Natural killer cell (primary cell): Measurements from ENCODE around the gene PHLDB2. TPM values are rescaled to one million over a fixed set of nuclear protein-coding genes. Genes with fewer than 3 reads are reported as not detected.

ENCODE experiments used
- ATAC-seq, 3 donors: fragments of 150-1000 bp in 2 of 3; fragments of 200-7000 bp in 1 of 3; cut with Tn5 transposase; 1 replicate in 1 of 3; 2 replicates in 2 of 3; pipeline ENCODE4 v1.10.0; 2021; ENCODE audit warnings: mild to moderate bottlenecking in 2 of 3, moderate library complexity in 2 of 3
- DNase-seq, 2 donors: peaks; one replicate each; pipeline versions ENCODE4 v3.0.0 to v3.0.0-alpha.2; 2013 to 2021; ENCODE audit warnings: mixed read lengths in 1 of 2
- H3K27ac ChIP-seq: one replicate; pipeline ENCODE4 v1.5.1; 2013; ENCODE audit warnings: mild to moderate bottlenecking, low read length
- H3K27me3 ChIP-seq: one replicate; pipeline ENCODE4 v1.6.1; 2013; ENCODE audit warnings: low read length; ENCODE audit not compliant: control insufficient read depth, insufficient read depth
- H3K36me3 ChIP-seq: one replicate; pipeline ENCODE4 v1.6.1; 2013; ENCODE audit warnings: low read length; ENCODE audit not compliant: control insufficient read depth, insufficient read depth
- H3K4me1 ChIP-seq: one replicate; pipeline ENCODE4 v1.6.1; 2013; ENCODE audit warnings: low read length; ENCODE audit not compliant: control insufficient read depth, insufficient read depth
- H3K4me3 ChIP-seq: one replicate; pipeline ENCODE4 v1.5.1; 2013; ENCODE audit warnings: low read length
- H3K9me3 ChIP-seq: one replicate; pipeline ENCODE4 v1.6.1; 2013; ENCODE audit warnings: low read length; ENCODE audit not compliant: control insufficient read depth, insufficient read depth
- H3K27ac Mint-ChIP-seq, 2 donors: one replicate each; pipeline ENCODE4 v1.8.0; 2022; ENCODE audit warnings: mild to moderate bottlenecking in 2 of 2, mixed read lengths in 2 of 2, moderate library complexity in 1 of 2
- H3K27me3 Mint-ChIP-seq, 2 donors: one replicate each; pipeline ENCODE4 v1.8.0; 2022; ENCODE audit warnings: low read depth in 2 of 2, mixed read lengths in 2 of 2
- H3K36me3 Mint-ChIP-seq: one replicate; pipeline ENCODE4 v1.8.0; 2022; ENCODE audit warnings: mixed read lengths
- H3K4me1 Mint-ChIP-seq, 2 donors: one replicate each; pipeline ENCODE4 v1.8.0; 2022; ENCODE audit warnings: mixed read lengths in 2 of 2
- H3K4me3 Mint-ChIP-seq: one replicate; pipeline ENCODE4 v1.8.0; 2022; ENCODE audit warnings: mild to moderate bottlenecking, moderate library complexity, mixed read lengths
- H3K9me3 Mint-ChIP-seq, 2 donors: one replicate each; pipeline ENCODE4 v1.8.0; 2022; ENCODE audit warnings: mixed read lengths in 2 of 2
- CTCF ChIP-seq: fragments of 200-600 bp; IDR thresholded peaks from one replicate; pipeline ENCODE4 v1.8.0; 2022; ENCODE audit warnings: antibody characterized with exemption
- WGBS: methylation state at CpG from one replicate; pipeline ENCODE4 v1.1.7; 2013; ENCODE audit warnings: missing lambda C conversion rate; ENCODE audit not compliant: insufficient coverage; 5-methylcytosine and 5-hydroxymethylcytosine counted together
- intact Hi-C: fragments of 100-400 bp; cut with micrococcal nuclease; formaldehyde crosslinking; loops from one replicate; pipeline ENCODE4 v1.14.2; 2022
- total RNA-seq, 4 donors: library from RNA; stranded (reverse); fragments of 120-200 nt in 1 of 4; gene quantifications; one replicate each; pipeline versions ENCODE4 v1.2.3 to v1.2.4, GENCODE V29; 2013 to 2022

Gene PHLDB2
- total RNA-seq, 3 donors from 2014 or later (not counting 1 experiment from before 2014, with no cell fraction given): 63.3 to 93.4 (median 64.0) TPM

- no peaks in the 10 kb centered on the region for H3K27me3 ChIP-seq
- Mint-ChIP-seq H3K9me3 (no peaks in the 10 kb centered on the region), H3K27ac (no peak overlapping the region), H3K4me3 (no peak overlapping the region), H3K4me1 (peaks cover 26 to 29% of the 10 kb centered on the region in 2 donors), H3K27me3 (peaks cover 12 to 24% of the 10 kb centered on the region in 2 donors), H3K36me3 (no peaks in the 10 kb centered on the region)
- no peaks in the 10 kb centered on the region for H3K9me3 ChIP-seq
- no peak for TF ChIP-seq CTCF
- DNase-seq (no peak), ATAC-seq (no peak)
- no peak overlapping the region for H3K4me3 ChIP-seq
- H3K4me1 ChIP-seq: peaks cover 22% of the 10 kb centered on the region
- 100% methylated on average over 2 of the region's 2 CpGs for WGBS
- H3K27ac ChIP-seq: no peak overlapping the region
- H3K36me3 ChIP-seq: no peaks in the 10 kb centered on the region
- intact Hi-C loops: no loop called here
These were observed 142.5 kb downstream of the PHLDB2 start for GRCh38 chr3:112001526-112001925.

GRCh38 chr3:112002096-112002971 is 143.3 kb downstream of the PHLDB2 start:
- no peaks in the 10 kb centered on the region for H3K27me3 ChIP-seq
- H3K9me3 ChIP-seq: no peaks in the 10 kb centered on the region
- Mint-ChIP-seq H3K4me1 (peaks cover 26 to 29% of the 10 kb centered on the region in 2 donors), H3K27ac (no peak overlapping the region), H3K27me3 (peaks cover 10 to 18% of the 10 kb centered on the region in 2 donors), H3K4me3 (no peak overlapping the region), H3K9me3 (no peaks in the 10 kb centered on the region), H3K36me3 (no peaks in the 10 kb centered on the region)
- no peak for TF ChIP-seq CTCF
- H3K4me3 ChIP-seq: no peak overlapping the region
- WGBS: 74% methylated on average over 7 of the region's 8 CpGs
- H3K27ac ChIP-seq: no peak overlapping the region
- intact Hi-C loops: no loop called here
- ATAC-seq: no peak
- H3K4me1 ChIP-seq: peaks cover 22% of the 10 kb centered on the region
- peak in 1 of 2 donors; percentile 19 for DNase-seq
- no peaks in the 10 kb centered on the region for H3K36me3 ChIP-seq

GRCh38 chr3:112003321-112004080 is 144.4 kb downstream of the PHLDB2 start:
- peaks cover 8 to 14% of the 10 kb centered on the region in 2 donors for H3K27me3 Mint-ChIP-seq
- Histone ChIP-seq H3K4me3 (no peak overlapping the region), H3K27ac (no peak overlapping the region), H3K36me3 (no peaks in the 10 kb centered on the region), H3K9me3 (no peaks in the 10 kb centered on the region), H3K4me1 (peaks cover 20% of the 10 kb centered on the region), H3K27me3 (no peaks in the 10 kb centered on the region)
- ATAC-seq (no peak), DNase-seq (no peak)
- H3K36me3 Mint-ChIP-seq: no peaks in the 10 kb centered on the region
- H3K9me3 Mint-ChIP-seq: no peaks in the 10 kb centered on the region
- H3K27ac Mint-ChIP-seq: no peak overlapping the region
- peaks cover 26 to 27% of the 10 kb centered on the region in 2 donors for H3K4me1 Mint-ChIP-seq
- intact Hi-C loops: no loop called here
- TF ChIP-seq CTCF: no peak
- no peak overlapping the region for H3K4me3 Mint-ChIP-seq
- WGBS: 91% methylated on average over 4 of the region's 4 CpGs
